ENCODE data around the gene KRT76.

Gene KRT76

DNA sequence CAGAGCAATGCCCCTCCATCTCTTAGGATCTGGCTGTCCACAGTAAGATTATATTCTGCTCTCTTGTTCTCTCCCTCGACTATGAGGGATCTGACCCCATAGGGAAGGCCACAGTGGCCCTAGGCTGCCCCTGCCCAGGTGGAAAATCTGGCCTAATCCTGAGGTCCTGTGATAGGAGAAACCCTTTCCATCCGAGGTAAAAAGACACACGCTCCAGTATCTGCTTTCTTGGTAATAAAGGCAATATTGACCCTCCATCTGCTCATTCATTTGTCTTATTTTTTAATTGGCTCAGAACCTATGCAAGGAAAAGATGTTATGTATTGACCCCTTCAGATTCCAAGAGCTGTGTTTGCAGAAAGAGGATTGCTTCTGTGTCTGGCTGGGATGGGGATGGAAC is 9.7 kb downstream of the KRT76 start:
- Histone ChIP-seq H3K36me3 (no peaks in the 10 kb centered on the region), H3K4me1 (ENCODE audit: control insufficient read depth in 1 of 2, insufficient read depth in 1 of 2, low read depth in 1 of 2, low read length in 1 of 2) (no peaks in the 10 kb centered on the region), H3K27me3 (peaks cover 5% of the 10 kb centered on the region), H3K4me3 (ENCODE audit: low read depth in 1 of 2, low read length in 1 of 2) (no peak overlapping the region), H3K9me3 (no peaks in the 10 kb centered on the region), H3K27ac (no peak overlapping the region)
- no peak for TF ChIP-seq CTCF (IDR thresholded peaks at IDR 0.05)

DNA sequence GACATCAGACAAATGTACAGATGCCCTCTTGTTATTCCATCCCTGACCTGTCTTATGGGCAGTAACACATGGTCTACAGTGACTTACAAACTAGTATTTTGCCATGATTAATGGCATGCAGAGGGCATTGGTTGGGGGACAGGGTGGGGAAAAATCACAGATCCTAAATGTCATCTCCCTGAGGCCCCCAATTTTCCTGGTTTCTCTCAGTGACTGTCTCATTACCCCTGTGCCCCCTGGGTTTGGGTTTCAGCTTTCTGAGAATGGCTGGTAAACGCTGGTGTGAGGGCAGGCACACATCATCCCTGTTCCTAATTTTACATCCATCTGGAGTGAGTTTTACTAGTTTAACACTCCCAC is 10.1 kb downstream of the KRT76 start:
- H3K27me3 ChIP-seq, result peaks cover 5% of the 10 kb centered on the region
- H3K27ac ChIP-seq, result no peak overlapping the region
- no peak for TF ChIP-seq CTCF (IDR thresholded peaks at IDR 0.05)
- no peaks in the 10 kb centered on the region for H3K9me3 ChIP-seq
- H3K4me1 ChIP-seq (ENCODE audit: control insufficient read depth in 1 of 2, insufficient read depth in 1 of 2, low read depth in 1 of 2, low read length in 1 of 2), result no peaks in the 10 kb centered on the region
- no peak overlapping the region for H3K4me3 ChIP-seq (ENCODE audit: low read depth in 1 of 2, low read length in 1 of 2)
- no peaks in the 10 kb centered on the region for H3K36me3 ChIP-seq

GRCh38 chr12:52766351-52767019 is 10.7 kb downstream of the KRT76 start:
- Histone ChIP-seq H3K4me1 (ENCODE audit: control insufficient read depth in 1 of 2, insufficient read depth in 1 of 2, low read depth in 1 of 2, low read length in 1 of 2) (no peaks in the 10 kb centered on the region), H3K27ac (no peak overlapping the region), H3K36me3 (no peaks in the 10 kb centered on the region), H3K4me3 (ENCODE audit: low read depth in 1 of 2, low read length in 1 of 2) (no peak overlapping the region), H3K9me3 (peaks cover 3% of the 10 kb centered on the region), H3K27me3 (peaks cover 5% of the 10 kb centered on the region)
- no peak for TF ChIP-seq CTCF (IDR thresholded peaks at IDR 0.05)

GRCh38 chr12:52765702-52766101 is 11.4 kb downstream of the KRT76 start:
- Histone ChIP-seq H3K4me3 (ENCODE audit: low read depth in 1 of 2, low read length in 1 of 2) (no peak overlapping the region), H3K27me3 (peaks cover 5% of the 10 kb centered on the region), H3K4me1 (ENCODE audit: control insufficient read depth in 1 of 2, insufficient read depth in 1 of 2, low read depth in 1 of 2, low read length in 1 of 2) (no peaks in the 10 kb centered on the region), H3K36me3 (no peaks in the 10 kb centered on the region), H3K27ac (no peak overlapping the region), H3K9me3 (peaks cover 3% of the 10 kb centered on the region)
- no peak for TF ChIP-seq CTCF (IDR thresholded peaks at IDR 0.05)

DNA sequence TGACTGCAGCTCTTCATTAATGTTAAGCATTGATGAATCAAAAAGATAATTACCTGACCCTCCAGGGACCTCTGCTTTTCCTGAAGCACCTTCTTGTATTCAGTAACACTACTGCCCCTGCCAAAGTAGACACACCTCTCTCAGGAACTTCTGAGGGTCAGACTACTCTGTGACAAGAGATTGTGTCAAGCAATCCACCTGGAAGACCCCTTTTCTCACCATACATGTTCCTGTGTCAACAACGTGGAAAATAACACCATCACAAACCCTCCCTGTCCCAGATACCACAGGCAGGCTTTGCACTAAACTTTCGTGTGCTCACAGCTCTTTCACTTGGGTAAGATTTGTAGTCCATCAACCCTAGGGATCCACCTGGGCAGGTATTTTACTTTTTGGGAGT is 13.2 kb downstream of the KRT76 start:
- Histone ChIP-seq H3K9me3 (peaks cover 3% of the 10 kb centered on the region), H3K36me3 (no peaks in the 10 kb centered on the region), H3K4me1 (ENCODE audit: control insufficient read depth in 1 of 2, insufficient read depth in 1 of 2, low read depth in 1 of 2, low read length in 1 of 2) (no peaks in the 10 kb centered on the region), H3K4me3 (ENCODE audit: low read depth in 1 of 2, low read length in 1 of 2) (no peak overlapping the region), H3K27me3 (peaks cover 5% of the 10 kb centered on the region), H3K27ac (no peak overlapping the region)
- TF ChIP-seq CTCF (IDR thresholded peaks at IDR 0.05), result no peak
